GM12878 (cell line): ENCODE data around the gene CPSF3. TPM values are rescaled to one million over a fixed set of nuclear protein-coding genes. Genes with fewer than 3 reads are reported as not detected.

ENCODE experiments used
- ATAC-seq: fragments of 200-7000 bp; cut with Tn5 transposase; 3 replicates; pipeline ENCODE4 v1.9.1; 2020; ENCODE audit warnings: mild to moderate bottlenecking, moderate library complexity
- BruUV-seq: library from RNA; stranded (reverse); fragments of 400-500 nt; replicated peaks from 2 replicates; lab custom pipeline; 2021; lab: Mats Ljungman, UMichigan
- CTCF ChIA-PET: fragments of 300-600 bp; sonication (Branson Sonifier 250); formaldehyde crosslinking; extraction: SDS; loops from one replicate; lab custom pipeline; 2021; ENCODE audit warnings: inconsistent platforms; lab: Yijun Ruan, JAX
- POLR2A ChIA-PET: fragments of 350-600 bp; formaldehyde crosslinking; extraction: SDS; loops from one replicate; lab custom pipeline; 2021; ENCODE audit warnings: inconsistent platforms; lab: Charles Lee
- RAD21 ChIA-PET: fragments of 300-600 bp; sonication (Branson Sonifier 250); formaldehyde crosslinking; loops from one replicate; lab custom pipeline; 2023; ENCODE audit warnings: antibody characterized with exemption; ENCODE audit not compliant: unreplicated experiment; lab: Charles Lee
- SMC1A ChIA-PET: fragments of 300-600 bp; sonication (Branson Sonifier 250); formaldehyde crosslinking; loops from one replicate; lab custom pipeline; 2023; ENCODE audit not compliant: unreplicated experiment, uncharacterized antibody; lab: Charles Lee
- DNase-seq: peaks from one replicate; pipeline ENCODE4 v3.0.0-alpha.2; 2011; ENCODE audit warnings: low read depth, low spot score
- FAIRE-seq: peaks from 3 replicates; lab custom pipeline; 2011; peaks lifted over from hg19 to GRCh38; lab: Jason Lieb, UNC
- H2AFZ ChIP-seq: 2 replicates; pipeline ENCODE4 v1.6.0; 2011; ENCODE audit warnings: low read depth, low read length, control low read depth; ENCODE audit not compliant: control insufficient read depth
- H3K27ac ChIP-seq: 2 replicates; pipeline ENCODE4 v1.5.1; 2011; ENCODE audit warnings: control low read depth; ENCODE audit not compliant: control insufficient read depth, insufficient read depth
- H3K27me3 ChIP-seq, 2 experiments: replicated peaks in 1 of 2; 2 replicates each; pipeline versions ENCODE4 v1.6.0 to v1.6.1; 2011; ENCODE audit warnings: low read length in 1 of 2; ENCODE audit not compliant: control insufficient read depth in 2 of 2, insufficient read depth in 2 of 2
- H3K36me3 ChIP-seq, 2 experiments: 2 replicates each; pipeline ENCODE4 v1.5.1; 2011; ENCODE audit warnings: low read length in 1 of 2; ENCODE audit not compliant: control insufficient read depth in 2 of 2, insufficient read depth in 2 of 2
- H3K4me1 ChIP-seq: 2 replicates; pipeline ENCODE4 v1.6.1; 2011; ENCODE audit warnings: mild to moderate bottlenecking, low read length, moderate library complexity, mixed read lengths; ENCODE audit not compliant: control insufficient read depth, insufficient read depth
- H3K4me2 ChIP-seq: 2 replicates; pipeline ENCODE4 v1.6.0; 2011; ENCODE audit warnings: control low read depth; ENCODE audit not compliant: control insufficient read depth, insufficient read depth
- H3K4me3 ChIP-seq: fragments of 200-600 bp; sonication (generic); 2 replicates; pipeline ENCODE4 v1.5.1; 2016
- H3K79me2 ChIP-seq: 2 replicates; pipeline ENCODE4 v1.6.0; 2011; ENCODE audit warnings: low read length; ENCODE audit not compliant: control insufficient read depth, insufficient read depth
- H3K9ac ChIP-seq: 2 replicates; pipeline ENCODE4 v1.8.0; 2011; ENCODE audit warnings: low read length, control low read depth, mixed read lengths; ENCODE audit not compliant: control insufficient read depth, insufficient read depth
- H3K9me3 ChIP-seq: replicated peaks from 3 replicates; pipeline ENCODE4 v1.5.1; 2011; ENCODE audit warnings: mild to moderate bottlenecking, low read length; ENCODE audit not compliant: control insufficient read depth, insufficient read depth
- H4K20me1 ChIP-seq: 2 replicates; pipeline ENCODE4 v1.6.0; 2011; ENCODE audit not compliant: control insufficient read depth, insufficient read depth
- ATF7 ChIP-seq: fragments of 450-650 bp; IDR thresholded peaks from 2 replicates; pipeline ENCODE4 v1.6.1; 2016; ENCODE audit warnings: low read depth, mild to moderate bottlenecking
- EED ChIP-seq: sonication (generic); IDR thresholded peaks from 2 replicates; pipeline ENCODE4 v1.6.1; 2016; ENCODE audit warnings: antibody characterized with exemption, low read depth
- MYB ChIP-seq: fragments of 150-350 bp; IDR thresholded peaks from 2 replicates; pipeline ENCODE4 v1.6.1; 2014; ENCODE audit warnings: mild to moderate bottlenecking, low read depth, low read length, borderline replicate concordance
- PML ChIP-seq: IDR thresholded peaks from 2 replicates; pipeline ENCODE4 v1.6.1; 2012; ENCODE audit warnings: low read length, inconsistent platforms
- POLR2AphosphoS2 ChIP-seq: IDR thresholded peaks from 2 replicates; pipeline ENCODE4 v1.6.1; 2011; ENCODE audit warnings: low read depth, mild to moderate bottlenecking, low read length, improper control_type of control experiment, moderate library complexity
- RELB ChIP-seq: fragments of 450-650 bp; IDR thresholded peaks from 2 replicates; pipeline ENCODE4 v1.6.1; 2017; ENCODE audit warnings: low read depth, mild to moderate bottlenecking, moderate library complexity
- STAT1 ChIP-seq: fragments of 450-650 bp; conservative IDR thresholded peaks from 2 replicates; pipeline ENCODE4 v1.6.1; 2014; ENCODE audit warnings: antibody characterized with exemption, mild to moderate bottlenecking
- WRNIP1 ChIP-seq: IDR thresholded peaks from 2 replicates; pipeline ENCODE4 v1.6.1; 2011; ENCODE audit warnings: low read depth, low read length, improper control_type of control experiment, borderline replicate concordance
- ZNF24 ChIP-seq: fragments of 450-650 bp; IDR thresholded peaks from 2 replicates; pipeline ENCODE4 v1.6.1; 2017; ENCODE audit warnings: antibody characterized with exemption, mild to moderate bottlenecking
- WGBS: methylation state at CpG from one replicate; pipeline ENCODE4 v1.1.6; 2016; ENCODE audit warnings: low lambda C conversion rate; ENCODE audit not compliant: insufficient replicate concordance, insufficient coverage; ENCODE audit errors: missing lambda C conversion rate; 5-methylcytosine and 5-hydroxymethylcytosine counted together
- in situ Hi-C: fragments of 300-500 bp; cut with MboI; formaldehyde crosslinking; loops from 9 replicates; pipeline ENCODE4 v1.14.3; 2018; ENCODE audit warnings: mixed read lengths
- intact Hi-C: fragments of 100-400 bp; cut with micrococcal nuclease; formaldehyde crosslinking; loops from one replicate; pipeline ENCODE4 v1.14.2; 2022; ENCODE audit not compliant: unreplicated experiment
- polyA plus RNA-seq, 11 experiments: library from polyadenylated mRNA; depleted of rRNA in 4 of 11; unstranded in 6 of 11; stranded (reverse) in 5 of 11; fragments of >200 nt; fragmentation: Nextera tagmentation in 4 of 11; fragmentation: Illumina TruSeq in 1 of 11; extraction: Ambion mirVana in 4 of 11; extraction: Trizol in 1 of 11; gene quantifications; 1 replicate in 1 of 11; 2 replicates in 10 of 11; pipeline versions ENCODE4 v1.2.1 to v1.2.3, GENCODE V29; 2011 to 2016; ENCODE audit warnings: inconsistent platforms in 2 of 11, missing spikeins in 2 of 11, low read depth in 1 of 11
- total RNA-seq, 4 experiments: library from RNA; depleted of rRNA in 3 of 4; stranded (reverse); fragments of >200 nt in 3 of 4; fragmentation: Illumina TruSeq in 1 of 4; extraction: Trizol in 1 of 4; gene quantifications; 2 replicates each; pipeline versions ENCODE4 v1.2.1 to v1.2.3, GENCODE V29; 2013 to 2021

The CPSF3 gene
- total and polyA plus RNA-seq, 10 of the 15 experiments (the other 5 are each of a cell fraction or from before 2014, with no cell fraction given) = 34.5 to 108 (median 76.1) TPM

- no peak overlapping the region for H3K4me3 ChIP-seq
- no peaks in the 10 kb centered on the region for H3K9me3 ChIP-seq
- 65% methylated on average over 10 of the region's 10 CpGs for WGBS
- POLR2A ChIA-PET = no interaction called here
- H3K4me2 ChIP-seq = no peak overlapping the region
- in situ Hi-C loops (no loop called here), intact Hi-C loops (no loop called here)
- H3K27ac ChIP-seq = no peak overlapping the region
- CTCF ChIA-PET = interaction anchor here (0.5 kb wide), 1 partner anchor 326 kb away, joined by 3 read pairs; no protein-coding TSS in a partner anchor
- SMC1A ChIA-PET = interaction anchor here (0.9 kb wide), 1 partner anchor 67 kb away, joined by 3 read pairs; no protein-coding TSS in a partner anchor
- H3K27me3 ChIP-seq = no peaks in the 10 kb centered on the region
- BruUV-seq = no TSS peak
- H3K9ac ChIP-seq = no peak overlapping the region
- no peaks in the 10 kb centered on the region for H4K20me1 ChIP-seq
- DNase-seq (no peak), ATAC-seq (no peak), FAIRE-seq (no peak)
- RAD21 ChIA-PET = no interaction called here
- no peaks in the 10 kb centered on the region for H3K4me1 ChIP-seq
- TF ChIP-seq MYB (no peak), RELB (no peak), POLR2AphosphoS2 (no peak), ATF7 (no peak), PML (no peak), ZNF24 (no peak), STAT1 (no peak), WRNIP1 (no peak), EED (no peak)
- peaks cover 3 to 6% of the 10 kb centered on the region in 2 experiments; a peak in 3 of 4 replicates for H3K36me3 ChIP-seq
- H2AFZ ChIP-seq = no peak overlapping the region
- no peaks in the 10 kb centered on the region for H3K79me2 ChIP-seq
These were observed 44.2 kb downstream of the CPSF3 start for GRCh38 chr2:9467687-9468086.
